NCI-H2227 (cell line): Measurements from ENCODE around the gene TRIM71.

Experiments
- DNase-seq: peaks from one replicate; lab custom pipeline; 2025; ENCODE audit not compliant: unreplicated experiment; lab: John Stamatoyannopoulos, UW

The TRIM71 gene

GRCh38 chr3:32862936-32863487 lies 45.2 kb downstream of the TRIM71 start:
- DNase-seq = no peak

GRCh38 chr3:32865383-32865782 lies 47.6 kb downstream of the TRIM71 start:
- DNase-seq = no peak

- no peak for DNase-seq
These were observed 48.7 kb downstream of the TRIM71 start for GRCh38 chr3:32866533-32866932.

- no peak for DNase-seq
These were observed 50.2 kb downstream of the TRIM71 start for GRCh38 chr3:32867954-32868353.

- DNase-seq = no peak
These were observed 51.1 kb downstream of the TRIM71 start for GRCh38 chr3:32868719-32869512.

GRCh38 chr3:32869513-32870047 lies 51.8 kb downstream of the TRIM71 start:
- no peak for DNase-seq

- no peak for DNase-seq
These were observed 52.7 kb downstream of the TRIM71 start for GRCh38 chr3:32870373-32871095.

GRCh38 chr3:32871273-32871672 lies 53.5 kb downstream of the TRIM71 start:
- DNase-seq = no peak

- no peak for DNase-seq
These were observed 54.9 kb downstream of the TRIM71 start for GRCh38 chr3:32872487-32873382.

GRCh38 chr3:32873531-32874130 lies 55.8 kb downstream of the TRIM71 start:
- no peak for DNase-seq

GRCh38 chr3:32876920-32877319 lies 59.1 kb downstream of the TRIM71 start:
- no peak for DNase-seq

GRCh38 chr3:32877598-32877997 lies 59.8 kb downstream of the TRIM71 start:
- no peak for DNase-seq

- DNase-seq = no peak
These were observed 62.4 kb downstream of the TRIM71 start for GRCh38 chr3:32880225-32880624.

GRCh38 chr3:32881624-32882023 lies 63.8 kb downstream of the TRIM71 start:
- DNase-seq = no peak

GRCh38 chr3:32882189-32882588 lies 64.4 kb downstream of the TRIM71 start:
- no peak for DNase-seq

GRCh38 chr3:32882603-32883025 lies 64.8 kb downstream of the TRIM71 start:
- DNase-seq = no peak

- DNase-seq = no peak
These were observed 66.0 kb downstream of the TRIM71 start for GRCh38 chr3:32883817-32884216.

GRCh38 chr3:32884591-32884990 lies 66.8 kb downstream of the TRIM71 start:
- DNase-seq = no peak

- DNase-seq = no peak
These were observed 67.6 kb downstream of the TRIM71 start for GRCh38 chr3:32885283-32885901.

- no peak for DNase-seq
These were observed 68.5 kb downstream of the TRIM71 start for GRCh38 chr3:32886296-32886695.
